Measurements from ENCODE around the gene TPRN. TPM values are rescaled to one million over a fixed set of nuclear protein-coding genes. Genes with fewer than 3 reads are reported as not detected.

Gene TPRN
- total and polyA plus RNA-seq, 9 of the 15 experiments (the other 6 are each of a cell fraction or from before 2014, with no cell fraction given): 0.31 to 31.9 (median 4.4) TPM

GRCh38 chr9:137236238-137236935, 35.8 kb upstream of the TPRN start (continued):
- TF ChIP-seq ZNF655 (CRISPR knock-in tag; IDR thresholded peaks at IDR 0.05) (no peak), TEAD1 (CRISPR knock-in tag; IDR thresholded peaks at IDR 0.05) (peak in 1 of 2 experiments; percentile 81; a peak in 2 of 4 replicates), POLR3G (IDR thresholded peaks at IDR 0.05; ENCODE audit: extremely low read depth, insufficient read length, insufficient replicate concordance) (no peak), ESRRA (IDR thresholded peaks at IDR 0.05; ENCODE audit: borderline replicate concordance, low read depth) (peak; percentile 67; the same call in 1 of the 2 replicates), FOXA3 (CRISPR knock-in tag; conservative IDR thresholded peaks at IDR 0.05 in 1 of 2, IDR thresholded peaks at IDR 0.05 in 1 of 2) (peak; percentile 97 to 99), ZNF699 (CRISPR knock-in tag; IDR thresholded peaks at IDR 0.05; ENCODE audit: insufficient replicate concordance) (no peak), DPF2 (IDR thresholded peaks at IDR 0.05) (peak; percentile 76), TFAP4 (CRISPR knock-in tag; IDR thresholded peaks at IDR 0.05; ENCODE audit: borderline replicate concordance) (peak; percentile 97), PPARD (CRISPR knock-in tag; IDR thresholded peaks at IDR 0.05) (no peak), TOE1 (IDR thresholded peaks at IDR 0.05; ENCODE audit: borderline replicate concordance) (peak; percentile 85; the same call in 1 of the 2 replicates), TOE1 (CRISPR knock-in tag; IDR thresholded peaks at IDR 0.05; ENCODE audit: borderline replicate concordance, low read depth) (no peak), FOXK2 (conservative IDR thresholded peaks at IDR 0.05 in 1 of 2, IDR thresholded peaks at IDR 0.05 in 1 of 2; ENCODE audit: low read depth in 2 of 2) (peak in 1 of 2 experiments; percentile 37; a peak in 2 of 4 replicates), RAD21 (CRISPR knock-in tag; conservative IDR thresholded peaks at IDR 0.05 in 1 of 2, IDR thresholded peaks at IDR 0.05 in 1 of 2) (peak; percentile 96), GMEB1 (CRISPR knock-in tag; IDR thresholded peaks at IDR 0.05) (no peak), ATF7 (IDR thresholded peaks at IDR 0.05) (peak; percentile 82; the same call in 1 of the 2 replicates), RBFOX2 (IDR thresholded peaks at IDR 0.05; ENCODE audit: low read depth, low read length) (peak; percentile 49; the same call in 1 of the 2 replicates), KLF6 (CRISPR knock-in tag; IDR thresholded peaks at IDR 0.05; ENCODE audit: borderline replicate concordance) (peak; percentile 13; the same call in 1 of the 2 replicates), ZBTB7A (IDR thresholded peaks at IDR 0.05; ENCODE audit: borderline replicate concordance, control insufficient read depth, low read depth, low read length) (peak; percentile 97), ZEB2 (IDR thresholded peaks at IDR 0.05) (peak; percentile 45; the same call in 1 of the 2 replicates)
- TF ChIP-seq, protein P1, sequence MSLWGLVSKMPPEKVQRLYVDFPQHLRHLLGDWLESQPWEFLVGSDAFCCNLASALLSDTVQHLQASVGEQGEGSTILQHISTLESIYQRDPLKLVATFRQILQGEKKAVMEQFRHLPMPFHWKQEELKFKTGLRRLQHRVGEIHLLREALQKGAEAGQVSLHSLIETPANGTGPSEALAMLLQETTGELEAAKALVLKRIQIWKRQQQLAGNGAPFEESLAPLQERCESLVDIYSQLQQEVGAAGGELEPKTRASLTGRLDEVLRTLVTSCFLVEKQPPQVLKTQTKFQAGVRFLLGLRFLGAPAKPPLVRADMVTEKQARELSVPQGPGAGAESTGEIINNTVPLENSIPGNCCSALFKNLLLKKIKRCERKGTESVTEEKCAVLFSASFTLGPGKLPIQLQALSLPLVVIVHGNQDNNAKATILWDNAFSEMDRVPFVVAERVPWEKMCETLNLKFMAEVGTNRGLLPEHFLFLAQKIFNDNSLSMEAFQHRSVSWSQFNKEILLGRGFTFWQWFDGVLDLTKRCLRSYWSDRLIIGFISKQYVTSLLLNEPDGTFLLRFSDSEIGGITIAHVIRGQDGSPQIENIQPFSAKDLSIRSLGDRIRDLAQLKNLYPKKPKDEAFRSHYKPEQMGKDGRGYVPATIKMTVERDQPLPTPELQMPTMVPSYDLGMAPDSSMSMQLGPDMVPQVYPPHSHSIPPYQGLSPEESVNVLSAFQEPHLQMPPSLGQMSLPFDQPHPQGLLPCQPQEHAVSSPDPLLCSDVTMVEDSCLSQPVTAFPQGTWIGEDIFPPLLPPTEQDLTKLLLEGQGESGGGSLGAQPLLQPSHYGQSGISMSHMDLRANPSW (CRISPR knock-in tag; IDR thresholded peaks at IDR 0.05): 0 out of 2 replicates have a peak, but pooled peaks have one; percentile 76
